Thyroid gland (tissue), 4 donors: Measurements from ENCODE around the gene HDAC8.

Experiments used
- POLR2A ChIP-seq, 2 donors: fragments of 450-650 bp; IDR thresholded peaks; one replicate each; pipeline ENCODE4 v1.6.1; 2017; ENCODE audit warnings: antibody characterized with exemption in 2 of 2, mild to moderate bottlenecking in 2 of 2, moderate library complexity in 1 of 2
- TF ChIP-seq, protein P1 (sequence below), 6 experiments: fragments of 200-600 bp in 3 of 6; fragments of 450-650 bp in 3 of 6; sonication (generic) in 3 of 6; IDR thresholded peaks; one replicate each; pipeline ENCODE4 v1.5.1; 2016 to 2019; ENCODE audit warnings: antibody characterized with exemption in 6 of 6, mild to moderate bottlenecking in 2 of 6, inconsistent platforms in 1 of 6, moderate library complexity in 1 of 6

DNA sequence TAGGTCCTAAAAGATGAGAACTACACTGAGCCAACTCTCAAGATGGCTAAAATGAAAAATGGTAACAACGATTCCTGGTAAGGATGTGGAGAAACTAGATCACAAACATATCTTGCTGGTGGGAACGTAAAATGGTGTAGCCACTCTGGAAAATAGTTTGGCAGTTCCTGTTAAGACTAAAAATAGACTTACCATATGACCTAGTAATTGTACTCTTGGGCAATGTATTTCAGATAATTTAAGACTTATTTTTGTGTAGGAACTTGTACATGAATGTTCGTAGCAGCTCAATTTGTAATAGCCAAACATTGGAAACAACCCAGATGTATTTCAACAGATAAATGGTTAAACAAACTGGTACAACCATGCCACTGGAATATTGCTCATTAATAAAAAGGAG, 106.2 kb downstream of the HDAC8 start:
- TF ChIP-seq, protein P1, sequence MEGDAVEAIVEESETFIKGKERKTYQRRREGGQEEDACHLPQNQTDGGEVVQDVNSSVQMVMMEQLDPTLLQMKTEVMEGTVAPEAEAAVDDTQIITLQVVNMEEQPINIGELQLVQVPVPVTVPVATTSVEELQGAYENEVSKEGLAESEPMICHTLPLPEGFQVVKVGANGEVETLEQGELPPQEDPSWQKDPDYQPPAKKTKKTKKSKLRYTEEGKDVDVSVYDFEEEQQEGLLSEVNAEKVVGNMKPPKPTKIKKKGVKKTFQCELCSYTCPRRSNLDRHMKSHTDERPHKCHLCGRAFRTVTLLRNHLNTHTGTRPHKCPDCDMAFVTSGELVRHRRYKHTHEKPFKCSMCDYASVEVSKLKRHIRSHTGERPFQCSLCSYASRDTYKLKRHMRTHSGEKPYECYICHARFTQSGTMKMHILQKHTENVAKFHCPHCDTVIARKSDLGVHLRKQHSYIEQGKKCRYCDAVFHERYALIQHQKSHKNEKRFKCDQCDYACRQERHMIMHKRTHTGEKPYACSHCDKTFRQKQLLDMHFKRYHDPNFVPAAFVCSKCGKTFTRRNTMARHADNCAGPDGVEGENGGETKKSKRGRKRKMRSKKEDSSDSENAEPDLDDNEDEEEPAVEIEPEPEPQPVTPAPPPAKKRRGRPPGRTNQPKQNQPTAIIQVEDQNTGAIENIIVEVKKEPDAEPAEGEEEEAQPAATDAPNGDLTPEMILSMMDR (IDR thresholded peaks at IDR 0.05) = no peak
- no peak for TF ChIP-seq POLR2A (IDR thresholded peaks at IDR 0.05)
